Glomerular endothelial cell (primary cell): ENCODE data around the gene SPA17. TPM values are rescaled to one million over a fixed set of nuclear protein-coding genes. Genes with fewer than 3 reads are reported as not detected.

ENCODE experiments used
- total RNA-seq: library from RNA; depleted of rRNA; stranded (reverse); fragments of >200 nt; gene quantifications from 2 replicates; pipeline ENCODE4 v1.2.3, GENCODE V29; 2015

SPA17 gene
- total RNA-seq, 1 donor from 2014 or later = 11.1 TPM

Other genes starting within 250 kb of the SPA17 start
- gene OR8B4, start 249.0 kb upstream of the SPA17 start, total RNA-seq = not detected in 2 replicates
- not detected in 2 replicates for gene OR8B8, start 228.2 kb upstream of the SPA17 start, total RNA-seq
- gene OR8B12, start 130.2 kb upstream of the SPA17 start, total RNA-seq = not detected in 2 replicates
- gene OR8A1, start 103.9 kb upstream of the SPA17 start, total RNA-seq = not detected in 2 replicates
- gene PANX3, start 62.5 kb upstream of the SPA17 start, total RNA-seq = not detected in 2 replicates
- gene TBRG1, start 51.0 kb upstream of the SPA17 start, total RNA-seq = 12.4 and 20.5 TPM in 2 replicates
- 39.5 and 53.8 TPM in 2 replicates for gene SIAE, start 165 bp upstream of the SPA17 start, total RNA-seq
- gene NRGN, start 66.0 kb downstream of the SPA17 start, total RNA-seq = 10.6 and 14.4 TPM in 2 replicates
- 1.1 TPM in 1 of 2 replicates, not detected in the other for gene VSIG2, start 78.4 kb downstream of the SPA17 start, total RNA-seq
- 297 and 465 TPM in 2 replicates for gene ESAM, start 88.4 kb downstream of the SPA17 start, total RNA-seq
- 10.1 and 17.4 TPM in 2 replicates for gene MSANTD2, start 126.5 kb downstream of the SPA17 start, total RNA-seq
- gene ROBO3, start 191.5 kb downstream of the SPA17 start, total RNA-seq = 9.7 and 11.2 TPM in 2 replicates
- gene ROBO4, start 224.0 kb downstream of the SPA17 start, total RNA-seq = 605 and 785 TPM in 2 replicates
- 0.18 TPM in 1 of 2 replicates, not detected in the other for gene HEPN1, start 245.3 kb downstream of the SPA17 start, total RNA-seq